Thyroid gland (tissue), 4 donors: ENCODE data around the gene KSR1. TPM values are rescaled to one million over a fixed set of nuclear protein-coding genes. Genes with fewer than 3 reads are reported as not detected.

Experiments used
- DNase-seq, 2 donors: peaks; one replicate each; pipeline ENCODE4 v3.0.0-alpha.2; 2019
- H3K27ac ChIP-seq, 3 donors: fragments of 200-600 bp; sonication (generic); 1 replicate in 2 of 3; 2 replicates in 1 of 3; pipeline ENCODE4 v1.5.1; 2016 to 2019; ENCODE audit warnings: mild to moderate bottlenecking in 1 of 3, moderate library complexity in 1 of 3
- H3K27me3 ChIP-seq: fragments of 200-600 bp; sonication (generic); one replicate; pipeline ENCODE4 v1.5.1; 2019
- H3K36me3 ChIP-seq, 2 donors: fragments of 200-600 bp; sonication (generic); one replicate each; pipeline ENCODE4 v1.5.1; 2016 to 2019
- H3K4me1 ChIP-seq, 2 donors: fragments of 200-600 bp; sonication (generic); one replicate each; pipeline ENCODE4 v1.5.1; 2017 to 2019
- H3K4me3 ChIP-seq, 3 donors: fragments of 200-600 bp; sonication (generic); replicated peaks in 1 of 3; 1 replicate in 2 of 3; 2 replicates in 1 of 3; pipeline ENCODE4 v1.5.1; 2016; ENCODE audit warnings: mild to moderate bottlenecking in 1 of 3
- H3K9me3 ChIP-seq: fragments of 200-600 bp; sonication (generic); one replicate; pipeline ENCODE4 v1.5.1; 2017
- POLR2A ChIP-seq, 2 donors: fragments of 450-650 bp; IDR thresholded peaks; one replicate each; pipeline ENCODE4 v1.6.1; 2017; ENCODE audit warnings: antibody characterized with exemption in 2 of 2, mild to moderate bottlenecking in 2 of 2, moderate library complexity in 1 of 2
- WGBS, 2 donors: methylation state at CpG; one replicate each; pipeline ENCODE4 v1.1.5; 2017; 5-methylcytosine and 5-hydroxymethylcytosine counted together
- intact Hi-C: fragments of 100-400 bp; cut with DNase I; formaldehyde crosslinking; loops from one replicate; pipeline ENCODE4 v1.15.1; 2023
- total RNA-seq, 4 donors: library from RNA; depleted of rRNA; stranded (reverse); fragments of >200 nt; gene quantifications; one replicate each; pipeline ENCODE4 v1.2.3, GENCODE V29; 2016
- TF ChIP-seq, protein P1 (sequence below), 6 experiments: fragments of 200-600 bp in 3 of 6; fragments of 450-650 bp in 3 of 6; sonication (generic) in 3 of 6; IDR thresholded peaks; one replicate each; pipeline ENCODE4 v1.5.1; 2016 to 2019; ENCODE audit warnings: antibody characterized with exemption in 6 of 6, mild to moderate bottlenecking in 2 of 6, inconsistent platforms in 1 of 6, moderate library complexity in 1 of 6

Gene KSR1
- total RNA-seq, 4 donors from 2014 or later, result 35.9 to 75.5 (median 67.7) TPM

- Histone ChIP-seq H3K9me3 (no peaks in the 10 kb centered on the region), H3K4me3 (no peak overlapping the region), H3K4me1 (no peaks in the 10 kb centered on the region), H3K36me3 (peaks cover 63 to 77% of the 10 kb centered on the region in 2 donors), H3K27me3 (no peaks in the 10 kb centered on the region), H3K27ac (no peak overlapping the region)
- no peak for DNase-seq
- intact Hi-C loops, result no loop called here
- TF ChIP-seq, protein P1, sequence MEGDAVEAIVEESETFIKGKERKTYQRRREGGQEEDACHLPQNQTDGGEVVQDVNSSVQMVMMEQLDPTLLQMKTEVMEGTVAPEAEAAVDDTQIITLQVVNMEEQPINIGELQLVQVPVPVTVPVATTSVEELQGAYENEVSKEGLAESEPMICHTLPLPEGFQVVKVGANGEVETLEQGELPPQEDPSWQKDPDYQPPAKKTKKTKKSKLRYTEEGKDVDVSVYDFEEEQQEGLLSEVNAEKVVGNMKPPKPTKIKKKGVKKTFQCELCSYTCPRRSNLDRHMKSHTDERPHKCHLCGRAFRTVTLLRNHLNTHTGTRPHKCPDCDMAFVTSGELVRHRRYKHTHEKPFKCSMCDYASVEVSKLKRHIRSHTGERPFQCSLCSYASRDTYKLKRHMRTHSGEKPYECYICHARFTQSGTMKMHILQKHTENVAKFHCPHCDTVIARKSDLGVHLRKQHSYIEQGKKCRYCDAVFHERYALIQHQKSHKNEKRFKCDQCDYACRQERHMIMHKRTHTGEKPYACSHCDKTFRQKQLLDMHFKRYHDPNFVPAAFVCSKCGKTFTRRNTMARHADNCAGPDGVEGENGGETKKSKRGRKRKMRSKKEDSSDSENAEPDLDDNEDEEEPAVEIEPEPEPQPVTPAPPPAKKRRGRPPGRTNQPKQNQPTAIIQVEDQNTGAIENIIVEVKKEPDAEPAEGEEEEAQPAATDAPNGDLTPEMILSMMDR (IDR thresholded peaks at IDR 0.05), result no peak
- no peak for TF ChIP-seq POLR2A (IDR thresholded peaks at IDR 0.05)
- WGBS, 2 donors, result 83 to 91% methylated on average over 9 of the region's 9 CpGs
Measured at GRCh38 chr17:27620721-27621120, 164.5 kb downstream of the KSR1 start.

DNA sequence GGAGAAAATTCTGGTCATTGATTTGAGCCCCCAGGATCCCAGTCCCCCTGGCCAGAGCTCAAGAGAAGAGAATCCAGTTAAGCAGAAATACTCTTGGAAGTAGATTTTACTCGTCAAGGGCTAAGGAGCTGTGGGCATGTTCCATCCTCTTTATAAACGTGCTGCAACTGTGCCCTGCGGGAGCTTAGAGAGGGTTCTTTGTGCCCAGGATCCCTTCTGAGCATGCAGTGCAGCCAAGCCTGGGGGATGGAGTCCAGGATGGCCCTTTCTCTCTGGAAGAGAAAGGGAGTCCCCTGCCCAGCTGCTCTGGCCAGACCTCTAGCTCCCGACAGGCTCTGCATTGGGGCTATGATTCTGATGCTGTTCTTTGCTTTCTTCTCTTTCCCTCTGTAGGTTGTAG lies 165.3 kb downstream of the KSR1 start:
- no peak for DNase-seq
- no peak overlapping the region for H3K4me3 ChIP-seq
- peaks cover 55 to 75% of the 10 kb centered on the region in 2 donors for H3K36me3 ChIP-seq
- no peaks in the 10 kb centered on the region for H3K27me3 ChIP-seq
- TF ChIP-seq, protein P1 (IDR thresholded peaks at IDR 0.05), result no peak
- no peak for TF ChIP-seq POLR2A (IDR thresholded peaks at IDR 0.05)
- intact Hi-C loops, result no loop called here
- H3K4me1 ChIP-seq, result no peaks in the 10 kb centered on the region
- 91 to 94% methylated on average over 4 of the region's 4 CpGs for WGBS, 2 donors
- H3K9me3 ChIP-seq, result no peaks in the 10 kb centered on the region
- H3K27ac ChIP-seq, result no peak overlapping the region

- H3K4me3 ChIP-seq, result no peak overlapping the region
- intact Hi-C loops, result no loop called here
- TF ChIP-seq, protein P1 (IDR thresholded peaks at IDR 0.05), result no peak
- no peak for TF ChIP-seq POLR2A (IDR thresholded peaks at IDR 0.05)
- H3K36me3 ChIP-seq, result peaks cover 52 to 70% of the 10 kb centered on the region in 2 donors
- no peaks in the 10 kb centered on the region for H3K4me1 ChIP-seq
- H3K9me3 ChIP-seq, result no peaks in the 10 kb centered on the region
- no peak for DNase-seq
- no peak overlapping the region for H3K27ac ChIP-seq
- H3K27me3 ChIP-seq, result no peaks in the 10 kb centered on the region
- 88 to 90% methylated on average over 10 of the region's 10 CpGs for WGBS, 2 donors
Measured at GRCh38 chr17:27621942-27622559, 165.8 kb downstream of the KSR1 start.

GRCh38 chr17:27622986-27623385 lies 166.7 kb downstream of the KSR1 start:
- Histone ChIP-seq H3K9me3 (no peaks in the 10 kb centered on the region), H3K4me1 (no peaks in the 10 kb centered on the region), H3K4me3 (no peak overlapping the region), H3K36me3 (peaks cover 43 to 60% of the 10 kb centered on the region in 2 donors), H3K27me3 (no peaks in the 10 kb centered on the region), H3K27ac (no peak overlapping the region)
- intact Hi-C loops, result no loop called here
- no peak for DNase-seq
- TF ChIP-seq, protein P1 (IDR thresholded peaks at IDR 0.05), result no peak
- TF ChIP-seq POLR2A (IDR thresholded peaks at IDR 0.05), result no peak
- WGBS, 2 donors, result 57 to 88% methylated on average over 4 of the region's 4 CpGs

DNA sequence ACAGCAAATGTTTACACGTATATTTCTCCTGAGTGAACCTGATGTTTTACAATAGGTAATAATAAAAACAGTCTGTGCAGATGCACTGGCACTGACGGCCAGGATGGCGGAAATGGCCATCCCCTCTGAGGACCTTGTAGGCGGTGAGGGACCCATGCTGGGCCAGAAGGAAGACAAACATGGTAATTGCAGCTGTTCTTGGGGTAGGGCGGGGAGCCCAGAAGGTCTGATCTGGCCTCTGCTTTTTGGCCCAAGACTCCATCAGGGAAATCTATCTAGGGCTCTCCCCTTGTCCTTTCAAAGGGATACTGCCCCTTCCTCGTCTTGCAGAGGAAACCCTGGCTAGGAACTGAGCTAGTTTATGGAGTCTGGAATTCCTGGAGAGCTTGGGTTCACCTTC lies 167.4 kb downstream of the KSR1 start:
- intact Hi-C loops, result no loop called here
- TF ChIP-seq, protein P1 (IDR thresholded peaks at IDR 0.05), result no peak
- TF ChIP-seq POLR2A (IDR thresholded peaks at IDR 0.05), result no peak
- Histone ChIP-seq H3K36me3 (peaks cover 37 to 54% of the 10 kb centered on the region in 2 donors), H3K4me1 (no peaks in the 10 kb centered on the region), H3K27me3 (no peaks in the 10 kb centered on the region), H3K27ac (no peak overlapping the region), H3K9me3 (no peaks in the 10 kb centered on the region), H3K4me3 (no peak overlapping the region)
- DNase-seq, result no peak
- 79 to 93% methylated on average over 6 of the region's 6 CpGs for WGBS, 2 donors
